ENCODE results near the gene PRH2. TPM values are rescaled to one million over a fixed set of nuclear protein-coding genes. Genes with fewer than 3 reads are reported as not detected.

The PRH2 gene
- total RNA-seq, 3 donors from 2014 or later (not counting 1 experiment from before 2014, with no cell fraction given), result 1.0 TPM; not detected in 2

GRCh38 chr12:10941369-10941768, 12.3 kb downstream of the PRH2 start:
- no peak overlapping the region for H3K4me3 ChIP-seq (ENCODE audit: low read length)
- Mint-ChIP-seq H3K36me3 (peaks cover under 1% of the 10 kb centered on the region), H3K4me3 (no peak overlapping the region), H3K9me3 (peaks cover 0 to under 1% of the 10 kb centered on the region in 2 donors), H3K27ac (no peak overlapping the region), H3K27me3 (ENCODE audit: low read depth in 2 of 2) (no peaks in the 10 kb centered on the region), H3K4me1 (peaks cover 0 to 19% of the 10 kb centered on the region in 2 donors)
- H3K36me3 ChIP-seq (ENCODE audit: control insufficient read depth, insufficient read depth, low read length), result no peaks in the 10 kb centered on the region
- no peak for TF ChIP-seq CTCF (IDR thresholded peaks at IDR 0.05)
- H3K9me3 ChIP-seq (ENCODE audit: control insufficient read depth, insufficient read depth, low read length), result no peaks in the 10 kb centered on the region
- H3K4me1 ChIP-seq (ENCODE audit: control insufficient read depth, insufficient read depth, low read length), result no peaks in the 10 kb centered on the region
- intact Hi-C loops (cut with micrococcal nuclease), result no loop called here
- no peaks in the 10 kb centered on the region for H3K27me3 ChIP-seq (ENCODE audit: control insufficient read depth, insufficient read depth, low read length)
- no peak overlapping the region for H3K27ac ChIP-seq (ENCODE audit: low read length)
- ATAC-seq (no peak), DNase-seq (no peak)

GRCh38 chr12:10941916-10942607, 13.0 kb downstream of the PRH2 start:
- no peak for ATAC-seq
- WGBS (ENCODE audit: insufficient coverage), result 73% methylated on average over 4 of the region's 4 CpGs
- Histone ChIP-seq H3K36me3 (ENCODE audit: control insufficient read depth, insufficient read depth, low read length) (no peaks in the 10 kb centered on the region), H3K9me3 (ENCODE audit: control insufficient read depth, insufficient read depth, low read length) (no peaks in the 10 kb centered on the region), H3K4me1 (ENCODE audit: control insufficient read depth, insufficient read depth, low read length) (no peaks in the 10 kb centered on the region), H3K27ac (ENCODE audit: low read length) (no peak overlapping the region), H3K27me3 (ENCODE audit: control insufficient read depth, insufficient read depth, low read length) (no peaks in the 10 kb centered on the region), H3K4me3 (ENCODE audit: low read length) (no peak overlapping the region)
- Mint-ChIP-seq H3K9me3 (peaks cover 3 to 5% of the 10 kb centered on the region in 2 donors), H3K27ac (no peak overlapping the region), H3K36me3 (peaks cover 8% of the 10 kb centered on the region), H3K4me3 (no peak overlapping the region), H3K4me1 (peaks cover 0 to 19% of the 10 kb centered on the region in 2 donors), H3K27me3 (ENCODE audit: low read depth in 2 of 2) (no peaks in the 10 kb centered on the region)
- DNase-seq, result no peak
- intact Hi-C loops (cut with micrococcal nuclease), result no loop called here
- no peak for TF ChIP-seq CTCF (IDR thresholded peaks at IDR 0.05)

- 94% methylated on average over 2 of the region's 2 CpGs for WGBS (ENCODE audit: insufficient coverage)
- ATAC-seq, result no peak
- intact Hi-C loops (cut with micrococcal nuclease), result no loop called here
- peak overlapping the region in 1 of 2 donors; percentile 37 for H3K27ac Mint-ChIP-seq
- peaks cover 4 to 5% of the 10 kb centered on the region in 2 donors for H3K9me3 Mint-ChIP-seq
- no peaks in the 10 kb centered on the region for H3K4me1 ChIP-seq (ENCODE audit: control insufficient read depth, insufficient read depth, low read length)
- H3K27ac ChIP-seq (ENCODE audit: low read length), result no peak overlapping the region
- H3K4me3 Mint-ChIP-seq, result no peak overlapping the region
- no peak for TF ChIP-seq CTCF (IDR thresholded peaks at IDR 0.05)
- no peaks in the 10 kb centered on the region for H3K9me3 ChIP-seq (ENCODE audit: control insufficient read depth, insufficient read depth, low read length)
- peaks cover 0 to 19% of the 10 kb centered on the region in 2 donors for H3K4me1 Mint-ChIP-seq
- H3K36me3 Mint-ChIP-seq, result peaks cover 19% of the 10 kb centered on the region
- DNase-seq, result no peak
- no peak overlapping the region for H3K4me3 ChIP-seq (ENCODE audit: low read length)
- H3K27me3 Mint-ChIP-seq (ENCODE audit: low read depth in 2 of 2), result no peaks in the 10 kb centered on the region
- no peaks in the 10 kb centered on the region for H3K27me3 ChIP-seq (ENCODE audit: control insufficient read depth, insufficient read depth, low read length)
- H3K36me3 ChIP-seq (ENCODE audit: control insufficient read depth, insufficient read depth, low read length), result no peaks in the 10 kb centered on the region
These were observed 14.1 kb downstream of the PRH2 start for GRCh38 chr12:10943167-10943566.

- H3K36me3 Mint-ChIP-seq, result peaks cover 13% of the 10 kb centered on the region
These were observed 23.6 kb downstream of the PRH2 start for GRCh38 chr12:10952645-10953044.

More at GRCh38 chr12:10952645-10953044, 23.6 kb downstream of the PRH2 start:
- TF ChIP-seq CTCF (IDR thresholded peaks at IDR 0.05), result no peak
- no peak for DNase-seq
- intact Hi-C loops (cut with micrococcal nuclease), result no loop called here
- Histone ChIP-seq H3K36me3 (ENCODE audit: control insufficient read depth, insufficient read depth, low read length) (no peaks in the 10 kb centered on the region), H3K4me3 (ENCODE audit: low read length) (no peak overlapping the region), H3K4me1 (ENCODE audit: control insufficient read depth, insufficient read depth, low read length) (no peaks in the 10 kb centered on the region), H3K27me3 (ENCODE audit: control insufficient read depth, insufficient read depth, low read length) (no peaks in the 10 kb centered on the region), H3K9me3 (ENCODE audit: control insufficient read depth, insufficient read depth, low read length) (no peaks in the 10 kb centered on the region), H3K27ac (ENCODE audit: low read length) (no peak overlapping the region)
- Mint-ChIP-seq H3K27ac (no peak overlapping the region), H3K27me3 (ENCODE audit: low read depth in 2 of 2) (no peaks in the 10 kb centered on the region), H3K4me1 (peaks cover 38 to 42% of the 10 kb centered on the region in 2 donors), H3K9me3 (peaks cover 0 to 9% of the 10 kb centered on the region in 2 donors), H3K4me3 (no peak overlapping the region)
- 97% methylated on average over 4 of the region's 4 CpGs for WGBS (ENCODE audit: insufficient coverage)
- no peak for ATAC-seq

Data from natural killer cell (primary cell).